DND-41 (cell line): Measurements from ENCODE around the gene NUAK2.

Experiments
- ATAC-seq: fragments of 200-7000 bp; cut with Tn5 transposase; 3 replicates; pipeline ENCODE4 v1.9.1; 2021; ENCODE audit warnings: low read depth; ENCODE audit not compliant: insufficient read depth
- DNase-seq: peaks from one replicate; pipeline ENCODE4 v3.0.0-alpha.2; 2020
- H2AFZ ChIP-seq: 2 replicates; pipeline ENCODE4 v1.6.0; 2012; ENCODE audit warnings: low read depth, low read length
- H3K27ac ChIP-seq: 2 replicates; pipeline ENCODE4 v1.5.1; 2012; ENCODE audit warnings: low read length, inconsistent platforms
- H3K27me3 ChIP-seq: fragments of 200-600 bp; sonication (generic); 2 replicates; pipeline ENCODE4 v1.6.0; 2012; ENCODE audit warnings: low read length, mild to moderate bottlenecking, inconsistent platforms; ENCODE audit not compliant: insufficient read depth, poor library complexity
- H3K36me3 ChIP-seq: 2 replicates; pipeline ENCODE4 v1.5.1; 2012; ENCODE audit warnings: low read length, inconsistent platforms; ENCODE audit not compliant: insufficient read depth
- H3K4me1 ChIP-seq: 2 replicates; pipeline ENCODE4 v1.5.1; 2012; ENCODE audit warnings: mild to moderate bottlenecking, low read length; ENCODE audit not compliant: insufficient read depth
- H3K4me2 ChIP-seq: 2 replicates; pipeline ENCODE4 v1.6.0; 2012; ENCODE audit warnings: mild to moderate bottlenecking, moderate library complexity, low read length, inconsistent platforms; ENCODE audit not compliant: insufficient read depth
- H3K4me3 ChIP-seq, 2 experiments: fragments of 200-600 bp in 1 of 2; shearing (Covaris generic) in 1 of 2; 2 replicates each; pipeline ENCODE4 v1.5.1; 2012 to 2016; ENCODE audit warnings: inconsistent platforms in 2 of 2, low read length in 2 of 2, mild to moderate bottlenecking in 2 of 2, low read depth in 1 of 2, moderate library complexity in 1 of 2
- H3K79me2 ChIP-seq: 2 replicates; pipeline ENCODE4 v1.6.0; 2012; ENCODE audit warnings: low read length, inconsistent platforms; ENCODE audit not compliant: insufficient read depth
- H3K9ac ChIP-seq: 2 replicates; pipeline ENCODE4 v1.6.0; 2012; ENCODE audit warnings: low read depth, mild to moderate bottlenecking, inconsistent platforms, low read length, moderate library complexity
- H3K9me3 ChIP-seq: 2 replicates; pipeline ENCODE4 v1.5.1; 2012; ENCODE audit warnings: low read length, moderate library complexity, mild to moderate bottlenecking, inconsistent platforms; ENCODE audit not compliant: insufficient read depth, severe bottlenecking
- H4K20me1 ChIP-seq: 2 replicates; pipeline ENCODE4 v1.6.0; 2012; ENCODE audit warnings: low read length; ENCODE audit not compliant: insufficient read depth
- EZH2 ChIP-seq: IDR thresholded peaks from 3 replicates; pipeline ENCODE4 v1.6.1; 2012; ENCODE audit warnings: borderline replicate concordance, low read depth, mild to moderate bottlenecking, moderate library complexity, low read length, inconsistent platforms; ENCODE audit not compliant: severe bottlenecking
- TF ChIP-seq, protein P1 (sequence below): IDR thresholded peaks from 2 replicates; pipeline ENCODE4 v1.5.1; 2012; ENCODE audit warnings: borderline replicate concordance, low read length, moderate library complexity, mild to moderate bottlenecking; ENCODE audit not compliant: poor library complexity, severe bottlenecking; ENCODE audit errors: extremely low read depth

NUAK2 gene

DNA sequence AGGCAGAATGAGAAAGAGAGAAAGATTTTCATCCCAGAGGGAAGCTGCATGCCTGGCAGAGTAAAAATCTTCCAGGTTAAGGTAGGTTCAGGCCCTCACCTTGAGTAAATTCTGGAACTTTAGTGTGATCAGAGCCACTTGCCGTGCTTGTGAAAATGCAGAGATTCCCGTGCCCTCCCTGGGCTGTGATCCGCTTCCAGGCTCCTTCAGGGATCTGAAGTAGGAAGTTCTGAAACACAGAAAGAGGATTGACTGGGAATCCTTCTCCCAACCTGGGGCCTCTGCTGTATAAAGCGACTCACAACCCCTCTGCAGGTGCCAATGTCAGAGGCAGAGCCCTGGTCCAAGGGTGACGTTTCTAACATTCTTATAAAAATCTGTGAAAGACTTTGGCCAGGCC lies 26.6 kb downstream of the NUAK2 start:
- H2AFZ ChIP-seq = no peak overlapping the region
- no peaks in the 10 kb centered on the region for H3K9me3 ChIP-seq
- peaks cover 17% of the 10 kb centered on the region for H4K20me1 ChIP-seq
- H3K27ac ChIP-seq = no peak overlapping the region
- no peak overlapping the region for H3K4me2 ChIP-seq
- H3K27me3 ChIP-seq = peaks cover 29% of the 10 kb centered on the region
- no peaks in the 10 kb centered on the region for H3K36me3 ChIP-seq
- no peak overlapping the region for H3K4me3 ChIP-seq
- no peaks in the 10 kb centered on the region for H3K79me2 ChIP-seq
- H3K9ac ChIP-seq = no peak overlapping the region
- DNase-seq (no peak), ATAC-seq (no peak)
- H3K4me1 ChIP-seq = no peaks in the 10 kb centered on the region
- TF ChIP-seq, protein P1, sequence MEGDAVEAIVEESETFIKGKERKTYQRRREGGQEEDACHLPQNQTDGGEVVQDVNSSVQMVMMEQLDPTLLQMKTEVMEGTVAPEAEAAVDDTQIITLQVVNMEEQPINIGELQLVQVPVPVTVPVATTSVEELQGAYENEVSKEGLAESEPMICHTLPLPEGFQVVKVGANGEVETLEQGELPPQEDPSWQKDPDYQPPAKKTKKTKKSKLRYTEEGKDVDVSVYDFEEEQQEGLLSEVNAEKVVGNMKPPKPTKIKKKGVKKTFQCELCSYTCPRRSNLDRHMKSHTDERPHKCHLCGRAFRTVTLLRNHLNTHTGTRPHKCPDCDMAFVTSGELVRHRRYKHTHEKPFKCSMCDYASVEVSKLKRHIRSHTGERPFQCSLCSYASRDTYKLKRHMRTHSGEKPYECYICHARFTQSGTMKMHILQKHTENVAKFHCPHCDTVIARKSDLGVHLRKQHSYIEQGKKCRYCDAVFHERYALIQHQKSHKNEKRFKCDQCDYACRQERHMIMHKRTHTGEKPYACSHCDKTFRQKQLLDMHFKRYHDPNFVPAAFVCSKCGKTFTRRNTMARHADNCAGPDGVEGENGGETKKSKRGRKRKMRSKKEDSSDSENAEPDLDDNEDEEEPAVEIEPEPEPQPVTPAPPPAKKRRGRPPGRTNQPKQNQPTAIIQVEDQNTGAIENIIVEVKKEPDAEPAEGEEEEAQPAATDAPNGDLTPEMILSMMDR = no peak
- TF ChIP-seq EZH2 = no peak

DNA sequence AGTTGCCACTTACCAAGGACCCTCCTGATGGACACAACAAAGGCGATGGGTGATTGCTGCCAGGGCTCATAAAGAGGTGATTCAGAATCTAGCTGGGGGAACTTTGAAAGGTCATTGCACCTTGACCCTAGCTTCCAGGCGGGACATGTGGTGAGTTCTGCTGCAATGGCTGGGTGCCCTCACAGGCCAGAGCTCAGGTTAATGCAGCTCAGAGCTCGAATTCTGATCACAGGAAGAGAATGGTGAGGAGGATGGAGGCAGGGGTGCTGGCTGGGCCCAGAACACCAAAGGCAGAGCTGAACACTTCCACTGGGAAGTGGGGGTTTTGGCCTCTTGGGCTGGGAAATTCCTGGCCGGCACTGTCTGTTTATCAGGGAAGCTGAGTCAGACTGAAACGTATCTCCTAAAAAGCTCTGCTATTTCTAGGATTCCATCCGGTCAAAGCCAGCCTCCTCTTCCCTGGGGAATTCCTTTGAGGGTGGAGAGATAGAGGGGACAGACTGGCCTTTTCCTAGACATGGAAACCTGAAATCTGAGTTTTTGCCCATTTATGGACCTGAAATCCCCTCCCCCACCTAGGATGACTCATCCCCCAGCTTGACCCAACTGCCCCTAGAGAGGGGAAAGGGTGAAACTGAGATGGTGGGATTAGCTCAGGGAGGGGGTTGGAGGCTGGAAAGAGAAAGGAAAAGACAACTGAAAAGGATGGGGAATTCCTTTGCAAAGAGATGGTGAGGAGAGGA lies 27.2 kb downstream of the NUAK2 start:
- H3K27ac ChIP-seq = no peak overlapping the region
- no peaks in the 10 kb centered on the region for H3K36me3 ChIP-seq
- no peaks in the 10 kb centered on the region for H3K9me3 ChIP-seq
- no peak overlapping the region for H3K4me2 ChIP-seq
- H3K9ac ChIP-seq = no peak overlapping the region
- ATAC-seq (no peak), DNase-seq (no peak)
- H3K27me3 ChIP-seq = peaks cover 29% of the 10 kb centered on the region
- no peaks in the 10 kb centered on the region for H3K4me1 ChIP-seq
- H3K4me3 ChIP-seq = no peak overlapping the region
- no peaks in the 10 kb centered on the region for H3K79me2 ChIP-seq
- no peak overlapping the region for H2AFZ ChIP-seq
- peaks cover 17% of the 10 kb centered on the region for H4K20me1 ChIP-seq
- TF ChIP-seq, protein P1 = no peak
- no peak for TF ChIP-seq EZH2

DNA sequence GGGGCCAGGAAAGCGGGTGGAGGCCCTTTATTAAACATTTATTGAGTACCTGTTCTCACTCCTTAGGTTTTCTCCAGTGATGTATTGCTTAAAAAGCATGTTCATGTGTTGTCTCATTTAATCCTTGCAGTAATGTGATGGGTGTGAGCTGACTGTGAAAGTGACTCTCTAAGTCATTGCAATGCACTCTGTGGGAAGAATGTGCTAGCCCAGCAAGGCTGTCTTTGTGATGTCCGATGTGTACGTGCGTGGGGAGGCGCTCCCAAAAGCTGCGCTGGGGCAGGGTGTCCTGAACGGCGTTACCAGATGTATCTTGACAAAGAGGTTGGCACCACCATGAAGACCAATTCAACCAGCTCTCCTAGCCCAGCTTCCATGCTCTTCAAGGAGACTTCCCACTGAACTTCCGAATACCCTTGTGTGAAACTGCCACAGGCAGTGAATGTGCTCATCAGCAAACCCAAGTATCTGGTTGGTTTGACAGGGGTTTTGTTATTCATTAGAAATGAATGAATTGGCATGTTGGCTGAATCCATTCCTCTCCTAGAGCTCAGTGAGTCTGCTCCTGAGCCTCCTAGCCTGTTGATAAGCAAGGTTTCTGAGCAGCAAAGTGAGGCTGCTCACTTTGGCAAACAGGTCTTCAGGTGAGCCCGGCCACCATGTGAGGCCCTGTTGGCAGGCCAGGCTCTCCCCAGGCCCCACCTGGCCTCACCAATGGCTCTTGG lies 28.0 kb downstream of the NUAK2 start:
- Histone ChIP-seq H3K9ac (no peak overlapping the region), H3K36me3 (no peaks in the 10 kb centered on the region), H3K4me2 (no peak overlapping the region), H3K27ac (no peak overlapping the region), H3K9me3 (no peaks in the 10 kb centered on the region), H3K4me1 (peaks cover 4% of the 10 kb centered on the region), H3K79me2 (no peaks in the 10 kb centered on the region), H2AFZ (no peak overlapping the region), H4K20me1 (peaks cover 17% of the 10 kb centered on the region), H3K4me3 (no peak overlapping the region), H3K27me3 (peaks cover 25% of the 10 kb centered on the region)
- DNase-seq = no peak
- ATAC-seq = no peak
- TF ChIP-seq, protein P1 = no peak
- TF ChIP-seq EZH2 = no peak
